HepG2 (cell line): Measurements from ENCODE around the gene ATP6V0A1. TPM values are rescaled to one million over a fixed set of nuclear protein-coding genes. Genes with fewer than 3 reads are reported as not detected.

ENCODE experiments used
- ATAC-seq: fragments of 200-7000 bp; cut with Tn5 transposase; 3 replicates; pipeline ENCODE4 v1.9.1; 2020; ENCODE audit warnings: mild to moderate bottlenecking, moderate library complexity
- BruUV-seq: library from RNA; stranded (reverse); fragments of 400-500 nt; replicated peaks from 2 replicates; lab custom pipeline; 2021; lab: Mats Ljungman, UMichigan
- CTCF ChIA-PET: fragments of 300-600 bp; formaldehyde crosslinking; extraction: SDS; loops from one replicate; lab custom pipeline; 2021; ENCODE audit warnings: low total read pairs, inconsistent platforms, low intra/inter-chr PET ratio; lab: Yijun Ruan, JAX
- POLR2A ChIA-PET: fragments of 350-600 bp; sonication (Branson Sonifier 250); formaldehyde crosslinking; loops from one replicate; lab custom pipeline; 2020; ENCODE audit warnings: antibody characterized with exemption, inconsistent platforms; lab: Yijun Ruan, JAX
- DNase-seq: peaks from one replicate; pipeline ENCODE4 v3.0.0-alpha.2; 2015; ENCODE audit warnings: low spot score
- FAIRE-seq: peaks from 3 replicates; lab custom pipeline; 2011; peaks lifted over from hg19 to GRCh38; lab: Jason Lieb, UNC
- H2AFZ ChIP-seq: one replicate; pipeline ENCODE4 v1.6.1; 2011; ENCODE audit warnings: low read length, inconsistent platforms
- H3K27ac ChIP-seq: fragments of 300-600 bp; 3 replicates; pipeline ENCODE4 v1.8.0; 2011; ENCODE audit warnings: mixed run types, mild to moderate bottlenecking, mixed read lengths, low read length, inconsistent platforms; ENCODE audit not compliant: insufficient read depth; ENCODE audit errors: extremely low read length
- H3K27me3 ChIP-seq, 2 experiments: fragments of 200-600 bp in 1 of 2; 2 replicates in 1 of 2; 3 replicates in 1 of 2; pipeline versions ENCODE4 v1.6.0 to v1.8.0; 2011; ENCODE audit warnings: low read length in 2 of 2, mild to moderate bottlenecking in 2 of 2, moderate library complexity in 2 of 2, inconsistent platforms in 1 of 2; ENCODE audit not compliant: insufficient read depth in 2 of 2, control insufficient read depth in 1 of 2
- H3K36me3 ChIP-seq, 2 experiments: fragments of 200-600 bp in 1 of 2; replicated peaks in 1 of 2; 2 replicates in 1 of 2; 3 replicates in 1 of 2; pipeline versions ENCODE4 v1.5.1 to v1.8.0; 2011; ENCODE audit warnings: low read length in 2 of 2, inconsistent platforms in 1 of 2; ENCODE audit not compliant: insufficient read depth in 2 of 2, control insufficient read depth in 1 of 2
- H3K4me1 ChIP-seq: 2 replicates; pipeline ENCODE4 v1.5.1; 2012; ENCODE audit warnings: low read length, inconsistent platforms; ENCODE audit not compliant: insufficient read depth
- H3K4me2 ChIP-seq: 2 replicates; pipeline ENCODE4 v1.6.0; 2011; ENCODE audit warnings: low read depth, low read length, inconsistent platforms
- H3K4me3 ChIP-seq, 3 experiments: fragments of 200-600 bp in 1 of 3; sonication (generic), shearing (Covaris generic) in 1 of 3; replicated peaks in 1 of 3; 2 replicates each; pipeline ENCODE4 v1.5.1; 2011 to 2016; ENCODE audit warnings: low read length in 3 of 3, inconsistent platforms in 2 of 3, low read depth in 2 of 3, mild to moderate bottlenecking in 2 of 3, control low read depth in 1 of 3, mixed read lengths in 1 of 3; ENCODE audit not compliant: insufficient read depth in 1 of 3
- H3K79me2 ChIP-seq: one replicate; pipeline ENCODE4 v1.6.1; 2011; ENCODE audit warnings: low read length, inconsistent platforms; ENCODE audit not compliant: insufficient read depth
- H3K9ac ChIP-seq: 2 replicates; pipeline ENCODE4 v1.6.0; 2011; ENCODE audit warnings: mild to moderate bottlenecking, low read depth, low read length, inconsistent platforms; ENCODE audit not compliant: insufficient read depth
- H3K9me3 ChIP-seq: 2 replicates; pipeline ENCODE4 v1.5.1; 2012; ENCODE audit warnings: mild to moderate bottlenecking, low read length
- H4K20me1 ChIP-seq: 2 replicates; pipeline ENCODE4 v1.6.0; 2011; ENCODE audit warnings: inconsistent platforms, mild to moderate bottlenecking, low read length, moderate library complexity; ENCODE audit not compliant: insufficient read depth
- DPF2 ChIP-seq: sonication (generic); formaldehyde crosslinking; IDR thresholded peaks from 2 replicates; pipeline ENCODE4 v1.4.0; 2020; ENCODE audit warnings: mild to moderate bottlenecking, low read depth, missing genetic modification reagents, borderline replicate concordance
- EED ChIP-seq: sonication (generic); formaldehyde crosslinking; IDR thresholded peaks from 2 replicates; pipeline ENCODE4 v1.5.0; 2020; ENCODE audit warnings: mild to moderate bottlenecking, missing genetic modification reagents
- EZH2 ChIP-seq: conservative IDR thresholded peaks from 2 replicates; pipeline ENCODE4 v1.6.1; 2012; ENCODE audit warnings: mild to moderate bottlenecking, low read depth, low read length, moderate library complexity
- HNF4G ChIP-seq, 2 experiments: sonication (generic) in 1 of 2; formaldehyde crosslinking in 1 of 2; IDR thresholded peaks; 2 replicates each; pipeline versions ENCODE4 v1.4.0 to v1.6.1; 2011 to 2020; ENCODE audit warnings: borderline replicate concordance in 2 of 2, low read depth in 2 of 2, mild to moderate bottlenecking in 2 of 2, low read length in 1 of 2, missing genetic modification reagents in 1 of 2, moderate library complexity in 1 of 2
- KAT7 ChIP-seq: IDR thresholded peaks from 2 replicates; pipeline ENCODE4 v1.6.1; 2018; ENCODE audit warnings: borderline replicate concordance, missing compliant biosample characterization
- MAFK ChIP-seq, 2 experiments: IDR thresholded peaks in 1 of 2; conservative IDR thresholded peaks in 1 of 2; 2 replicates each; pipeline ENCODE4 v1.6.1; 2011; ENCODE audit warnings: improper control_type of control experiment in 2 of 2, low read length in 2 of 2
- POLR2AphosphoS2 ChIP-seq: IDR thresholded peaks from 2 replicates; pipeline ENCODE4 v1.6.1; 2011; ENCODE audit warnings: low read depth, low read length, improper control_type of control experiment
- RXRA ChIP-seq: sonication (generic); formaldehyde crosslinking; IDR thresholded peaks from 2 replicates; pipeline ENCODE4 v1.5.1; 2020; ENCODE audit warnings: missing genetic modification reagents
- ZNF451 ChIP-seq: sonication (generic); formaldehyde crosslinking; IDR thresholded peaks from 2 replicates; pipeline ENCODE4 v1.5.0; 2020; ENCODE audit warnings: mild to moderate bottlenecking, missing genetic modification reagents
- ZNF543 ChIP-seq: sonication (generic); formaldehyde crosslinking; IDR thresholded peaks from 2 replicates; pipeline ENCODE4 v1.4.0; 2020; ENCODE audit warnings: mild to moderate bottlenecking, missing genetic modification reagents
- ZNF709 ChIP-seq: sonication (generic); formaldehyde crosslinking; IDR thresholded peaks from 2 replicates; pipeline ENCODE4 v1.5.0; 2020; ENCODE audit warnings: mild to moderate bottlenecking, missing genetic modification reagents
- ZNF850 ChIP-seq: sonication (generic); formaldehyde crosslinking; conservative IDR thresholded peaks from 2 replicates; pipeline ENCODE4 v1.9.0; 2021; ENCODE audit warnings: mild to moderate bottlenecking, missing genetic modification reagents
- WGBS: methylation state at CpG from one replicate; pipeline ENCODE4 v1.1.6; 2017; ENCODE audit warnings: low lambda C conversion rate; 5-methylcytosine and 5-hydroxymethylcytosine counted together
- in situ Hi-C: cut with HindIII; loops from 2 replicates; pipeline ENCODE4 v1.10.0; 2017; ENCODE audit warnings: low pct_unique_long_range_greater_than_20kb; ENCODE audit not compliant: extremely low pct_ligation_motif_present
- intact Hi-C: fragments of 100-400 bp; cut with micrococcal nuclease; formaldehyde crosslinking; loops from one replicate; pipeline ENCODE4 v1.10.0; 2022; ENCODE audit not compliant: unreplicated experiment
- polyA plus RNA-seq, 8 experiments: library from polyadenylated mRNA; depleted of rRNA in 3 of 8; stranded (reverse) in 7 of 8; unstranded in 1 of 8; fragments of >200 nt; fragmentation: Illumina TruSeq in 4 of 8; extraction: Trizol in 4 of 8; gene quantifications; 2 replicates each; pipeline versions ENCODE4 v1.2.1 to v1.2.3, GENCODE V29; 2011 to 2016; ENCODE audit warnings: low read depth in 4 of 8, missing spikeins in 1 of 8, mixed read lengths in 1 of 8; ENCODE audit not compliant: insufficient read depth in 1 of 8
- total RNA-seq, 5 experiments: library from RNA; depleted of rRNA; stranded (reverse); fragments of >200 nt; fragmentation: Illumina TruSeq; extraction: Trizol; gene quantifications; 2 replicates each; pipeline ENCODE4 v1.2.3, GENCODE V29; 2016; ENCODE audit warnings: low read depth in 1 of 5
- TF ChIP-seq, protein P1 (sequence below): sonication (generic); formaldehyde crosslinking; IDR thresholded peaks from 2 replicates; pipeline ENCODE4; 2020; ENCODE audit warnings: missing genetic modification reagents, mild to moderate bottlenecking, borderline replicate concordance
- TF ChIP-seq, protein P2 (sequence below): fragments of 450-650 bp; IDR thresholded peaks from 2 replicates; pipeline ENCODE4 v1.6.1; 2017; ENCODE audit warnings: mild to moderate bottlenecking
- TF ChIP-seq, protein P3 (sequence below): sonication (generic); formaldehyde crosslinking; IDR thresholded peaks from 2 replicates; pipeline ENCODE4 v1.5.0; 2020; ENCODE audit warnings: missing genetic modification reagents

The ATP6V0A1 gene
- total and polyA plus RNA-seq, 2 of the 13 experiments (the other 11 are each of a cell fraction or from before 2014, with no cell fraction given) = 27.9 to 54.1 TPM

DNA sequence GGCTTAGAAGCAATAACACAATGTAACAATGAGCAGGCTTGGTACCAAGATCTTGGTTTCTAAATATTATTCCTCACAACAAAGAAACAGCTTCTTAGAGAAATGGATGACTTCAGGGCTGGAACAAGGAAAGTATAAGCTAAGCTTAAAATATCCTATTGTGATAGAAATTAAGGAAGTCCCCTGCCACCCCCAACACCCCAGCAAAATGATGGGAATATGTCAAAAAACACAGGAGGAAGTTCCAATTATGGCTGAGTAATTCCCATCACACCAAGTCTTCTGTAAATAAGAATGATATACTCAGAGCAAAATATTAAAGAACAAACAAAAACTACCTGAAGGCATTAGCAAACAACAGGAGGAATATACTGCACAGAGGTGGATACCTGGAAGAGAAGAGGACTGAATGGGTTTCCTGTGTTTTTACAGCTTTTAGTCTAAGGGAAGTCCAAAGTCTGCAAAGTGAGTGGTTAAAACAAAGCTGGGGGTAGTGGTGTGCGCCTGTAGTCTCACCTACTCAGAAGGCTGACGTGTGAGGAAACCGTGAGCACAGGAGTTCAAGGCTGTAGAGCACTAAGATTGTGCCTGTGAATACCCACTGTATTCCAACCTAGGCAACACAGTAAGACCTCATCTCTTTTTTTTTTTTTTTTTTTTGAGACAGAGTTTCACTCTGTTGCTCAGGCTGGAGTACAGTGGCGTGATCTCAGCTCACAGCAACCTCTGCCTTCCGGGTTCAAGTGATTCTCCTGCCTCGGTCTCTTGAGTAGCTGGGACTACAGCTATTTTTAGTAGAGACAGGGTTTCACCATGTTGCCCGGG, 17.1 kb upstream of the ATP6V0A1 start:
- ChIA-PET CTCF (interaction anchor here (0.9 kb wide), 1 partner anchor 13 kb away, joined by 3 read pairs; no protein-coding TSS in a partner anchor), POLR2A (interaction anchor here (0.8 to 1.6 kb wide), 13 partner anchors 10 to 753 kb away, joined by 3 to 11 read pairs (median 4); partner anchors contain the start of genes CAVIN1 and STAT3)
- Histone ChIP-seq H4K20me1 (no peaks in the 10 kb centered on the region), H3K36me3 (no peaks in the 10 kb centered on the region), H3K4me1 (peaks cover 42% of the 10 kb centered on the region), H3K4me2 (peak overlapping the region; percentile 83), H3K27ac (peak overlapping the region; percentile 58), H2AFZ (peak overlapping the region; percentile 59), H3K9ac (peak overlapping the region; percentile 36), H3K27me3 (no peaks in the 10 kb centered on the region), H3K4me3 (peak overlapping the region in 2 of 3 experiments; percentile 32 to 48; a peak in 4 of 6 replicates), H3K79me2 (no peaks in the 10 kb centered on the region), H3K9me3 (no peaks in the 10 kb centered on the region)
- peak; percentile 92 for ATAC-seq
- no TSS peak for BruUV-seq
- WGBS = under 1% methylated on average over 7 of the region's 7 CpGs
- in situ Hi-C loops = no loop called here
- intact Hi-C loops = loop anchor here (1.0 kb wide), 2 partner anchors 43 to 76 kb away; no protein-coding TSS in a partner anchor
- DNase-seq = peak; percentile 89
- peak; percentile 62 for FAIRE-seq
- TF ChIP-seq ZNF709 (CRISPR knock-in tag) = peak; percentile 100
- no peak for TF ChIP-seq MAFK (conservative IDR thresholded peaks at IDR 0.05 in 1 of 2, IDR thresholded peaks at IDR 0.05 in 1 of 2; ENCODE audit: low read length in 2 of 2)
- TF ChIP-seq, protein P1, sequence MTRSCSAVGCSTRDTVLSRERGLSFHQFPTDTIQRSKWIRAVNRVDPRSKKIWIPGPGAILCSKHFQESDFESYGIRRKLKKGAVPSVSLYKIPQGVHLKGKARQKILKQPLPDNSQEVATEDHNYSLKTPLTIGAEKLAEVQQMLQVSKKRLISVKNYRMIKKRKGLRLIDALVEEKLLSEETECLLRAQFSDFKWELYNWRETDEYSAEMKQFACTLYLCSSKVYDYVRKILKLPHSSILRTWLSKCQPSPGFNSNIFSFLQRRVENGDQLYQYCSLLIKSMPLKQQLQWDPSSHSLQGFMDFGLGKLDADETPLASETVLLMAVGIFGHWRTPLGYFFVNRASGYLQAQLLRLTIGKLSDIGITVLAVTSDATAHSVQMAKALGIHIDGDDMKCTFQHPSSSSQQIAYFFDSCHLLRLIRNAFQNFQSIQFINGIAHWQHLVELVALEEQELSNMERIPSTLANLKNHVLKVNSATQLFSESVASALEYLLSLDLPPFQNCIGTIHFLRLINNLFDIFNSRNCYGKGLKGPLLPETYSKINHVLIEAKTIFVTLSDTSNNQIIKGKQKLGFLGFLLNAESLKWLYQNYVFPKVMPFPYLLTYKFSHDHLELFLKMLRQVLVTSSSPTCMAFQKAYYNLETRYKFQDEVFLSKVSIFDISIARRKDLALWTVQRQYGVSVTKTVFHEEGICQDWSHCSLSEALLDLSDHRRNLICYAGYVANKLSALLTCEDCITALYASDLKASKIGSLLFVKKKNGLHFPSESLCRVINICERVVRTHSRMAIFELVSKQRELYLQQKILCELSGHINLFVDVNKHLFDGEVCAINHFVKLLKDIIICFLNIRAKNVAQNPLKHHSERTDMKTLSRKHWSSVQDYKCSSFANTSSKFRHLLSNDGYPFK (CRISPR knock-in tag) = no peak
- 0 out of 2 replicates have a peak, but pooled peaks have one; percentile 48 for TF ChIP-seq ZNF451 (CRISPR knock-in tag)
- TF ChIP-seq RXRA (CRISPR knock-in tag) = peak; percentile 58; the same call in 1 of the 2 replicates
- TF ChIP-seq ZNF543 (CRISPR knock-in tag) = no peak
- TF ChIP-seq EZH2 = no peak
- TF ChIP-seq POLR2AphosphoS2 = no peak
- no peak; the same call in 1 of the 2 replicates for TF ChIP-seq DPF2
- no peak for TF ChIP-seq EED
- no peak for TF ChIP-seq ZNF850 (CRISPR knock-in tag)
- TF ChIP-seq, protein P2, sequence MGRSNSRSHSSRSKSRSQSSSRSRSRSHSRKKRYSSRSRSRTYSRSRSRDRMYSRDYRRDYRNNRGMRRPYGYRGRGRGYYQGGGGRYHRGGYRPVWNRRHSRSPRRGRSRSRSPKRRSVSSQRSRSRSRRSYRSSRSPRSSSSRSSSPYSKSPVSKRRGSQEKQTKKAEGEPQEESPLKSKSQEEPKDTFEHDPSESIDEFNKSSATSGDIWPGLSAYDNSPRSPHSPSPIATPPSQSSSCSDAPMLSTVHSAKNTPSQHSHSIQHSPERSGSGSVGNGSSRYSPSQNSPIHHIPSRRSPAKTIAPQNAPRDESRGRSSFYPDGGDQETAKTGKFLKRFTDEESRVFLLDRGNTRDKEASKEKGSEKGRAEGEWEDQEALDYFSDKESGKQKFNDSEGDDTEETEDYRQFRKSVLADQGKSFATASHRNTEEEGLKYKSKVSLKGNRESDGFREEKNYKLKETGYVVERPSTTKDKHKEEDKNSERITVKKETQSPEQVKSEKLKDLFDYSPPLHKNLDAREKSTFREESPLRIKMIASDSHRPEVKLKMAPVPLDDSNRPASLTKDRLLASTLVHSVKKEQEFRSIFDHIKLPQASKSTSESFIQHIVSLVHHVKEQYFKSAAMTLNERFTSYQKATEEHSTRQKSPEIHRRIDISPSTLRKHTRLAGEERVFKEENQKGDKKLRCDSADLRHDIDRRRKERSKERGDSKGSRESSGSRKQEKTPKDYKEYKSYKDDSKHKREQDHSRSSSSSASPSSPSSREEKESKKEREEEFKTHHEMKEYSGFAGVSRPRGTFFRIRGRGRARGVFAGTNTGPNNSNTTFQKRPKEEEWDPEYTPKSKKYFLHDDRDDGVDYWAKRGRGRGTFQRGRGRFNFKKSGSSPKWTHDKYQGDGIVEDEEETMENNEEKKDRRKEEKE = no peak
- peak; percentile 92 for TF ChIP-seq HNF4G (IDR thresholded peaks at IDR 0.05; ENCODE audit: borderline replicate concordance, low read depth, low read length)
- peak; percentile 60; the same call in 1 of the 2 replicates for TF ChIP-seq HNF4G (CRISPR knock-in tag; IDR thresholded peaks at IDR 0.05; ENCODE audit: borderline replicate concordance, low read depth)
- no peak for TF ChIP-seq KAT7 (CRISPR knock-in tag)
- TF ChIP-seq, protein P3, sequence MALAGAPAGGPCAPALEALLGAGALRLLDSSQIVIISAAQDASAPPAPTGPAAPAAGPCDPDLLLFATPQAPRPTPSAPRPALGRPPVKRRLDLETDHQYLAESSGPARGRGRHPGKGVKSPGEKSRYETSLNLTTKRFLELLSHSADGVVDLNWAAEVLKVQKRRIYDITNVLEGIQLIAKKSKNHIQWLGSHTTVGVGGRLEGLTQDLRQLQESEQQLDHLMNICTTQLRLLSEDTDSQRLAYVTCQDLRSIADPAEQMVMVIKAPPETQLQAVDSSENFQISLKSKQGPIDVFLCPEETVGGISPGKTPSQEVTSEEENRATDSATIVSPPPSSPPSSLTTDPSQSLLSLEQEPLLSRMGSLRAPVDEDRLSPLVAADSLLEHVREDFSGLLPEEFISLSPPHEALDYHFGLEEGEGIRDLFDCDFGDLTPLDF (CRISPR knock-in tag) = no peak
